ENCODE measurements around the gene SLC22A12. TPM values are rescaled to one million over a fixed set of nuclear protein-coding genes. Genes with fewer than 3 reads are reported as not detected.

Gene SLC22A12
- total and polyA plus RNA-seq, 2 of the 8 experiments (the other 6 are each of a cell fraction or from before 2014, with no cell fraction given): not detected

- TF ChIP-seq CTCF (IDR thresholded peaks at IDR 0.05; ENCODE audit: control extremely low read depth in 1 of 3, insufficient read depth in 1 of 3, low read depth in 1 of 3, low read length in 3 of 3) (peak in 2 of 3 experiments; percentile 86 to 88; a peak in 3 of 4 replicates), E2F6 (IDR thresholded peaks at IDR 0.05) (no peak), CTBP2 (IDR thresholded peaks at IDR 0.05; ENCODE audit: borderline replicate concordance, insufficient read depth, insufficient read length, low read length) (no peak), SUZ12 (IDR thresholded peaks at IDR 0.05; ENCODE audit: low read length) (no peak), NANOG (IDR thresholded peaks at IDR 0.05; ENCODE audit: insufficient read depth, low read depth, low read length, poor library complexity, severe bottlenecking) (no peak), JUND (IDR thresholded peaks at IDR 0.05; ENCODE audit: low read length) (no peak), ATF2 (IDR thresholded peaks at IDR 0.05; ENCODE audit: low read length) (no peak), SP2 (IDR thresholded peaks at IDR 0.05; ENCODE audit: low read length) (no peak), CREB1 (IDR thresholded peaks at IDR 0.05) (no peak), GABPA (IDR thresholded peaks at IDR 0.05; ENCODE audit: borderline replicate concordance, insufficient read depth, low read length) (no peak), KDM5A (IDR thresholded peaks at IDR 0.05; ENCODE audit: low read length) (no peak), TAF1 (IDR thresholded peaks at IDR 0.05; ENCODE audit: low read depth, low read length) (no peak), CHD1 (IDR thresholded peaks at IDR 0.05; ENCODE audit: low read depth, low read length) (no peak), SIN3A (conservative IDR thresholded peaks at IDR 0.05 in 1 of 2, IDR thresholded peaks at IDR 0.05 in 1 of 2; ENCODE audit: low read depth in 1 of 2, low read length in 2 of 2) (0 out of 4 replicates have a peak, but pooled peaks of 1 of the 2 experiments have one; percentile 58), JUN (IDR thresholded peaks at IDR 0.05; ENCODE audit: low read depth, low read length) (no peak), KDM4A (IDR thresholded peaks at IDR 0.05; ENCODE audit: low read depth, low read length, severe bottlenecking) (peak; percentile 32), MAX (IDR thresholded peaks at IDR 0.05) (no peak), SIX5 (IDR thresholded peaks at IDR 0.05; ENCODE audit: low read depth, low read length) (no peak), CBX5 (IDR thresholded peaks at IDR 0.05; ENCODE audit: low read depth, low read length) (no peak), SP1 (IDR thresholded peaks at IDR 0.05; ENCODE audit: low read depth, low read length) (no peak), BACH1 (IDR thresholded peaks at IDR 0.05; ENCODE audit: low read length) (no peak)
Observed at GRCh38 chr11:64649291-64649697, 58.3 kb downstream of the SLC22A12 start (continued).

Data from H1 (cell line).